ENCODE data around the gene TEDDM1. TPM values are rescaled to one million over a fixed set of nuclear protein-coding genes. Genes with fewer than 3 reads are reported as not detected.

Gene TEDDM1
- total and polyA plus RNA-seq, 8 donors, result not detected

DNA sequence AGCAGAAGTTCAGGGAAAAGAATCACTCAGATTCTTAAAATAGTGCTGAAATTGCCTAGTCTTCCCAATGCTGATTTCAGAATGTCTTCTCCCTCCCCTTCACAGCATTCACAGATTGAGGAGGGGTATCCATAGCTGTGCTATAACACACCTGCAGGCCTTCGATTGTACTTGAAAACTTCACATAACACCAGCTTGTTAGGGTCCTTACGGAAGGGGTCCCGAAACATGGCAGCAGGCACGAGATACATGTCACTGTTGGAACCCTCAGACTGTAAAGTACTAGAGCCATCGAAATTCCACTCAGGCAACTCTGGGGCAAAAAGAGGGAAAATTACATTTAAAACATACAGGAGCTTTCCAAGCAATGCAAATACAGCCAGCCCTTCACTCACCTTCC is 13.5 kb downstream of the TEDDM1 start:
- peak overlapping the region; percentile 68 to 99 (median 98) for H3K27ac ChIP-seq
- peaks cover 57 to 67% (median 62%) of the 10 kb centered on the region in 4 donors for H3K4me1 ChIP-seq
- peaks cover 75 to 95% (median 86%) of the 10 kb centered on the region in 4 donors for H3K36me3 ChIP-seq
- TF ChIP-seq, protein P1, sequence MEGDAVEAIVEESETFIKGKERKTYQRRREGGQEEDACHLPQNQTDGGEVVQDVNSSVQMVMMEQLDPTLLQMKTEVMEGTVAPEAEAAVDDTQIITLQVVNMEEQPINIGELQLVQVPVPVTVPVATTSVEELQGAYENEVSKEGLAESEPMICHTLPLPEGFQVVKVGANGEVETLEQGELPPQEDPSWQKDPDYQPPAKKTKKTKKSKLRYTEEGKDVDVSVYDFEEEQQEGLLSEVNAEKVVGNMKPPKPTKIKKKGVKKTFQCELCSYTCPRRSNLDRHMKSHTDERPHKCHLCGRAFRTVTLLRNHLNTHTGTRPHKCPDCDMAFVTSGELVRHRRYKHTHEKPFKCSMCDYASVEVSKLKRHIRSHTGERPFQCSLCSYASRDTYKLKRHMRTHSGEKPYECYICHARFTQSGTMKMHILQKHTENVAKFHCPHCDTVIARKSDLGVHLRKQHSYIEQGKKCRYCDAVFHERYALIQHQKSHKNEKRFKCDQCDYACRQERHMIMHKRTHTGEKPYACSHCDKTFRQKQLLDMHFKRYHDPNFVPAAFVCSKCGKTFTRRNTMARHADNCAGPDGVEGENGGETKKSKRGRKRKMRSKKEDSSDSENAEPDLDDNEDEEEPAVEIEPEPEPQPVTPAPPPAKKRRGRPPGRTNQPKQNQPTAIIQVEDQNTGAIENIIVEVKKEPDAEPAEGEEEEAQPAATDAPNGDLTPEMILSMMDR (IDR thresholded peaks at IDR 0.05), result no peak
- TF ChIP-seq POLR2AphosphoS5 (IDR thresholded peaks at IDR 0.05) (peak in 2 of 3 donors; percentile 74 to 76), EP300 (IDR thresholded peaks at IDR 0.05) (no peak), POLR2A (IDR thresholded peaks at IDR 0.05) (peak in 1 of 4 donors; percentile 26)
- no peaks in the 10 kb centered on the region for H3K27me3 ChIP-seq
- H3K4me3 ChIP-seq, result peak overlapping the region; percentile 70 to 94 (median 78)
- DNase-seq, result no peak
- WGBS, 5 donors, result 50 to 78% (median 69%) methylated on average over 5 of the region's 5 CpGs
- intact Hi-C loops (cut with DNase I; ENCODE audit: low total_unique reads), result no loop called here
- H3K9me3 ChIP-seq, result no peaks in the 10 kb centered on the region

DNA sequence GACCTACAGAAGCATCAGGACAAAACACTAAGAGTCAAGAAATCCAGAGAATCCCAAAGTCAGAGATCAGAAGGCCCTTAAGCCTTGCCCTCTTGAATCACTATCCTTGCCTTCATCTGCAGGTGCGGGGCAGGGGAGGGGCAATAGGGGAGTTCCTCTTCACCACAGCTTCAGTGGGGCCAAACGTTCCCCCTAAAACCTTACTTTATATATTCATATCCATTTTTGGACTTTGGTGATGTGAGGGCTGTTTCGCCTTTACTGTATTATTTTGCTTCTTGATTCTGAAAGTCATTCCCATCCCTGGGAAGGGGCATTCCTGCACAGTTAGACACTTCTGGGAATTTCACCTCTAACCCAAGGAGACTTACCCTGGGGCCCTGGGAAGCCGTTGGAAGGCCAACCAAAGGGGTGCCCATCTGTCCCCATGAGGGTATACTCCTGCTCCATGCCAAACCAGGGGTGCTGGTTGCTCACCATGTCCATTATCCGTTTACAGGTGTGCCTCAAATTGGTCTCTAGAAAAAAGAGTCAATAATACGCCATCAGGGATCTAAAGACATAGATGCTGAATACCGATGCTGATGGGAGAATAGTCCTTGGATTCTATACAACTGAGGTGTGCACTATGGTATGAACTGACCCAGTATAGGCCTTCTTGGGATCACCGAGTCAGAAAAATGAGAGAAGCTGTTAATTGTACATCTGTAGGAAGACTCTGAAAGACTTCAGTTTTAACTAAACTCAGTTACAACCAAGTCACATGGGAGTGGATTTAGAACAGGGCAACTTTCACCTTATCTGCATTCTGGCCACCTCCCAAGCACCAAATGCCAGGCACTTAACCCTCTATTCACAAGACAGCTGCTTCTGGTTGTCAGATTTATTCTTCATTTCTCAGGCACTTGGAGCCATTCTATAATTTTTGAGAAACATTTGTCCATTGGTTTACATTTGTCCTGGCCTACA is 14.3 kb downstream of the TEDDM1 start:
- Histone ChIP-seq H3K4me1 (peaks cover 57 to 75% (median 67%) of the 10 kb centered on the region in 4 donors), H3K36me3 (peaks cover 82 to 100% (median 92%) of the 10 kb centered on the region in 4 donors), H3K27me3 (no peaks in the 10 kb centered on the region), H3K27ac (peak overlapping the region; percentile 68 to 99 (median 98)), H3K9me3 (no peaks in the 10 kb centered on the region), H3K4me3 (peak overlapping the region; percentile 70 to 94 (median 78))
- no peak for DNase-seq
- intact Hi-C loops (cut with DNase I; ENCODE audit: low total_unique reads), result no loop called here
- WGBS, 5 donors, result 68 to 89% (median 80%) methylated on average over 8 of the region's 8 CpGs
- TF ChIP-seq POLR2A (IDR thresholded peaks at IDR 0.05) (peak in 2 of 4 donors; percentile 4 to 12), POLR2AphosphoS5 (IDR thresholded peaks at IDR 0.05) (peak in 2 of 3 donors; percentile 37 to 59)
- TF ChIP-seq, protein P1 (IDR thresholded peaks at IDR 0.05), result no peak

DNA sequence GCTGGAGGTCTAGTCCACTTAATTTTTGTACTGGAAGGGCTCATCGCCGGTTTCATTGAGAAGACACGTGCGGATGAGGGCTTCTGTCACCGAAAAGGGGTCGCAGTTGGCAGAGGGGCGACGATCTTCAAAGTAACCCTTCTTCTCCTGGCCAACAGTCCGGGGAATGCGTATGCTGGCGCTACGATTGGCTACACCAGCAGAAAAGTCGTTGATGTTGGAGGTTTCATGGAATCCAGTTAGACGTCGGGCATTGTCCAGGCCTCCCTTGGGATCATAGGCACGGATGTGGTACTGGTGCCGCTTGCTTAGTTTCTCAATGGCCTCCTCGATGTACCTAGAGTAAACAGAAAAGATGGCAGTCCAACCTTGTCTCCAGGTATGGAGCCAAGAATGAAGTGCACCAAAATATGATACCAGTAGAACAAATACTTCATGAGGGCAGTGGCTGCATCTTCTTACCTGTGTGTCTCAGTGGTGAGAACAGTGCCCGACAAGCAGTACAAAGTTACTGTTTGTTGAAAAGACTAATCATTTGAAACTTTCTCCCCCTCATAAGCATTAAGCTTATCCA is 16.0 kb downstream of the TEDDM1 start:
- peak overlapping the region; percentile 34 to 99 (median 98) for H3K27ac ChIP-seq
- H3K4me1 ChIP-seq, result peaks cover 57 to 83% (median 69%) of the 10 kb centered on the region in 4 donors
- no peaks in the 10 kb centered on the region for H3K9me3 ChIP-seq
- H3K4me3 ChIP-seq, result peak overlapping the region in 3 of 4 donors; percentile 4 to 78 (median 9)
- TF ChIP-seq, protein P1 (IDR thresholded peaks at IDR 0.05), result no peak
- peak in 2 of 3 donors; percentile 76 to 77 for TF ChIP-seq POLR2AphosphoS5 (IDR thresholded peaks at IDR 0.05)
- TF ChIP-seq POLR2A (IDR thresholded peaks at IDR 0.05), result peak in 1 of 4 donors; percentile 44
- TF ChIP-seq EP300 (IDR thresholded peaks at IDR 0.05), result no peak
- WGBS, 5 donors, result 82 to 90% (median 88%) methylated on average over 19 of the region's 19 CpGs
- peaks cover 76 to 87% (median 80%) of the 10 kb centered on the region in 4 donors for H3K36me3 ChIP-seq
- no peaks in the 10 kb centered on the region for H3K27me3 ChIP-seq
- DNase-seq, result no peak
- intact Hi-C loops (cut with DNase I; ENCODE audit: low total_unique reads), result no loop called here

DNA sequence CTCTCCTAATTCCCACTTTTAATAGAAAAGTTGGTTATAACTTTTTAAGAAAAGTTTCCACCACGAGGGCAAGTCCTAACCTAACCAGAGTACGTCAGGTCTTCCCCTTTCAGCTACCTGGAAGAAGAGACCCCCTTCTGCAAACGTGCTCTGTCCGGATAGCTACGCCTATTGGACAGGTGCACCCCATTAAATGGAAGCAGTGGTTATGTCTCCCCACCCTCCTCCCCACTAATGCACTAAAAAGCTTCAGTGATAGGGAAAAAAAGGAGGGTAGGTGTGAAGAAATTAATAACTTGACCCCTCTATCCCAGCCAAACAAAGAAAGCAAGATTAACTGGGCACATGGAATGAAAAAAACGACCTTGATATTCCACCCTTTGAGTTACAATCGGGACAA is 16.5 kb downstream of the TEDDM1 start:
- no peak for DNase-seq
- Histone ChIP-seq H3K9me3 (no peaks in the 10 kb centered on the region), H3K4me1 (peaks cover 57 to 83% (median 69%) of the 10 kb centered on the region in 4 donors), H3K4me3 (peak overlapping the region in 3 of 4 donors; percentile 4 to 78 (median 9)), H3K36me3 (peaks cover 74 to 82% (median 76%) of the 10 kb centered on the region in 4 donors), H3K27ac (peak overlapping the region; percentile 11 to 99 (median 67)), H3K27me3 (no peaks in the 10 kb centered on the region)
- 56 to 73% (median 70%) methylated on average over 7 of the region's 7 CpGs for WGBS, 5 donors
- intact Hi-C loops (cut with DNase I; ENCODE audit: low total_unique reads), result no loop called here
- peak in 2 of 3 donors; percentile 64 to 67 for TF ChIP-seq POLR2AphosphoS5 (IDR thresholded peaks at IDR 0.05)
- TF ChIP-seq EP300 (IDR thresholded peaks at IDR 0.05), result no peak
- TF ChIP-seq POLR2A (IDR thresholded peaks at IDR 0.05), result peak in 1 of 4 donors; percentile 30
- TF ChIP-seq, protein P1 (IDR thresholded peaks at IDR 0.05), result no peak

Data from stomach (tissue), 9 donors.